ENCODE data around the gene ESCO1.

Gene ESCO1

DNA sequence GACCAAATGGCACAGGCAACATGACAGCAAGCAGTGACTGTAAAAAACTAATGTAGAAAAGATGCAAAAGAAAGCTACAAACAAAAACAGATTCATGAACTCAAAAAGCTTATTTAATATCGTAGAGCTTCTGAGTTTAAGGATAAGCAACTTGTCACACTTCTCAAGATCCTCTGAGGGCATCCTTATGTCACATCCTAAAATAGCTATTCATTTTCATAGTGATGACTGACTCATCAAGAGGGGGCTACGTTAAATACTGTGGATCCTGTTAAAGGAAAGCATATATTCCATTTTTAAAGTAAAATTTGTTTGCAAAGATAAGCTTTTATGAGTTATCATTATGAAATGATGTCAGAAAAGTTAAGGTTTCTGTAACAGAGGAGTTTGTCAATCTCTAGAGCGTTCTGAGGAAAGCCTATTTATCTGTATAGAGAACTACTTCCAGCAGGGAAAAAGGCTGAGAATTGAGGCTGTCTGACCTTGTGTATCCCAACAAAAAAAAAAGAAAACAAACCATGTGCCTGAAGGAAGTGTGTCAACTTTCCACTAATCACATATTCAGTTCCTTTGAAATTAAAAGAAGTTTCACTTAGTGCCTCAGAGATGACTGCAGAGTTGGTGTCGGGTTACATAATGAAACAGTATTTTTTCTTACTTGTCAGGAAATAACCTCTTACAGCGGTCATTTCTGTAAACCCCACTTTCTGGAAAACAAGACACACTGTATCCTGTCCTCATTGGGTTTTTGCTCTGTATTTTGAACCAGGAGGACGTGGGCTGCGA lies 115.5 kb downstream of the ESCO1 start:
- DNase-seq = no peak

- no peak for DNase-seq
Measured at GRCh38 chr18:21483051-21483450, 117.5 kb downstream of the ESCO1 start.

GRCh38 chr18:21481739-21482138 lies 118.8 kb downstream of the ESCO1 start:
- DNase-seq = no peak

- DNase-seq = no peak
Measured at GRCh38 chr18:21479721-21480120, 120.8 kb downstream of the ESCO1 start.
